ENCODE measurements around the gene MAMLD1.
A peak's percentile ranks its signal among the peaks of the same experiment; 100 is the strongest.

The MAMLD1 gene

DNA sequence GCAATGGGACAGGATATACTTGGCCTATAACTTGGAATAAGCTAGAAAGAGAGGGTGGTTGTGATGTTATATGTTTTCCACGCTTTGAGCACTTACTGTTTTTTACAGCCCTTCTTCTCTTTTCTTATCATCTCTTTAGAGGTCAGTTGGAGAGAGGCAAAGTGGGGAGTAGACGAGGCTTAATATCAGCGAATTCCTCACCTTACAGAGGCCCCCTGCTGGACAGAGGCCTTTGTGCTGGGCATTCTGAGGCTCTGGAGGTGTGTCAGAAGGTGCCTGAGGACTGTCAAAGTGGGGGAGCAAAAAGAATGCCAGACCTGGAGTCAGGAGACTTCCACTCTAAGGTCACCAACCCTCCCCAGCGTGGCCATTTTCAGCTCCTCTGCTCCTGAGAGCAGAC lies 42.5 kb downstream of the MAMLD1 start:
- FAIRE-seq (no peak), DNase-seq (ENCODE audit: low spot score) (no peak)

DNA sequence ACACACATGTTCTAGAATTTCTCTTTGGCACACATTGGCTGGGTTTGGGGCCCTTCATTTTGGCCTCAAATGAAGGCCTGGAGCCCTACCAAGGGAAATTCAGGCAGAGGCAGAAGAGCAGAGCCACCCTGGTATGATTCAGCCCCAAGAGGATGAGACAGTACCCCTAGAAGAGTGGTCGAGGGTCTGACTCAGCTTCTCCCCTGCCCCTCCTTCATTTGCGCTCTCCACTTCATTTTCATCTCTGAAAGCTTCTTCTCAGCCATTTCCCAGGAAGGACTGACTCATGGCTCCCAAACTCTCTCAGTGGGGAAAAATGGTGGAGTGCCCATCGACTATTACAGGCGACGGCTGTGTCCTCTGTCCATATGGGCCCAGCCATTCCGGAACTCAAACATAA lies 43.5 kb downstream of the MAMLD1 start:
- FAIRE-seq (no peak), DNase-seq (ENCODE audit: low spot score) (no peak)

DNA sequence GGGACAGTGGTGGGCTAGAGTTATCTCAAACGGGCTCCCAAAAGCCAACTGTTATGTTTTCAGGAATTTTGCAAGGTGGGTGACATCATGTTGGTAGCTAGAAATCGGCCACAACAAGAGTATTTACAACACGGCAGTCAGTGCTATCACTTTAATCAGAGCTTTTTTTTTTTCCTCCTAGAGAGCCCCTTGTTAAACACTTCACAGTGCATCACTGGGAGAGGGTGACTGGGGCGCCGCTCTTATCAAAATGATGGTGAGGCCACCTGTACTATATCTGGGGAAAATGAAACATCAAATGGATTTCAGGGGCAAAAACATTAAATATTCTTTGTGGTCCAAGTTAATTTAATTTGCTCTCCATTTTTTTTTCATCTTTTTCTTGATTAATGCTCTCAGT lies 44.9 kb downstream of the MAMLD1 start:
- FAIRE-seq = no peak

DNA sequence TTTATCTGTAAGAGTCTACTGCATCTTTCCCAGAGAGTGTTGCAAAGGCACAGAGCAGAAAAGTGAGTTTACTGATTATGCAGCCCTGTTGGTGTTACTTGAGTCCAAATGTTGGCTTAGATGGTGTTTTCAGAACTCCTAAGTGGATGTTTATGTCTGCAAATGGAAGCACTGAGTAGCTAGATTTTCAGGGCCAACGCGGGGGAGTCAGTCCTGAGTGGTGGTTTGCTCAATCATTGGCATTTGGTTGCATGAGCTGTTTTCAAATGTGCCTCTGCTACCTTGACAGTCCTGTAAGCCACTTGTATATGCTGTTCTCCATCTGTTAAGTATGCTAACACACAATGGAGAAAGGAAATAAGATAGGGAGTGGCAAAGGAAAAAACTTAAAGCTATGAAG lies 45.4 kb downstream of the MAMLD1 start:
- DNase-seq (ENCODE audit: low spot score) (no peak), FAIRE-seq (no peak)

More for the DNA sequence above, 44.9 kb downstream of the MAMLD1 start:
- DNase-seq (ENCODE audit: low spot score) = no peak

DNA sequence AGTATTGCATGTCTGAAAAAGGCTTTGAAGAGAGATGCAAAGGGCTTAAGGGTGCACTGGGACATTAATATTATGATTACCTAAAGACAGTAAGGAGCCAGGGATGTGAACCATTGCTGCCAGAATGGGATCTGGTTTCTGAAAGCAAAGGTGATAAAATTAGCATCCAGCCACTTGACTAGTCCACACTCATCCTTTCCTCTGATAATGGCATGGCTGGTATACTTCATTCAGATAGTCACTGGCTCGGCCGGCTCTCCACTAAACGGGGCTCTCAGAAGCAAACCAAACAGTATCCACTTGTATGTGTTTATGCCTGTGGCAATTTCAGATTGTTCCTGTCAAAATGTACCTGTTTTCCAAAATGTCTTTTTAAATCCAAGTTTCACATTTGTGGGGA lies 46.4 kb downstream of the MAMLD1 start:
- DNase-seq (ENCODE audit: low spot score) = no peak
- FAIRE-seq = no peak

DNA sequence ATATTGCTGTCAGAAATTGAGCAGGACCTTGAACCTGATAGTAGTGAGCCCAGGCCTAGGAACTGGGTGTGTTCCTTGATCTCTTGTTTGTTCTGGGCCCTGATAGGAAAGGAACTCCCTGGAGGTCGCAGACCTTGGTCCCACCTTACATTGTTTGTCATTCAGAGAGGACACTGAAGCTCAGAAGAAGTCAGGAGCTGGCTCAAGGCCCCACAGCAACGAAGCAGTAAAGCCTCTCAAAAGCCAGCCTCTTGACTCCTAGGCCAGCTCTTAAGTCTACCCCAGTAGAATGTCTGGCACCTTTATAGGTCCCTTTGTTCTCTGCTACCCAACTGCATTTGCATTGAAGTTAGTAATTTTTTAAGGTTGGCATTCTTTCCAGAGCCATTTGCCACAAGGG lies 46.8 kb downstream of the MAMLD1 start:
- FAIRE-seq (no peak), DNase-seq (ENCODE audit: low spot score) (no peak)

DNA sequence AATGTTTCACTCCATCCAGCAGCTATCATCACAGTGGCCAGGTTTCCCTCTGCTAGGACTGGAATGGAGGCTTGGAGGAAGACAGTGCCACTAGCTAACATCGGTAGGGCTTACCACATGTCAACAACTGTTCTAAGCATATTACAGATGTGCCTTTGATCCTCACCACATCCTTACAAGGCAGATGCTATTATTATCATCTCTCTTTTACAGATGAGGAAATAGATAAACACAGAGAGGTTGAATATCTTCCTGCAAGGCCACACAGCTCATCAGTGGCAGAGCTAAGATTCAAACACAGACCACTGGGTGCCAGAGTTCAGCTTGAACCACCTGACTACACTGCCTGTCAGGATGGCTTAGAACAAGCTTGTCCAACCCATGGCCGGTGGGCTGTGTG lies 47.4 kb downstream of the MAMLD1 start:
- FAIRE-seq = no peak

DNA sequence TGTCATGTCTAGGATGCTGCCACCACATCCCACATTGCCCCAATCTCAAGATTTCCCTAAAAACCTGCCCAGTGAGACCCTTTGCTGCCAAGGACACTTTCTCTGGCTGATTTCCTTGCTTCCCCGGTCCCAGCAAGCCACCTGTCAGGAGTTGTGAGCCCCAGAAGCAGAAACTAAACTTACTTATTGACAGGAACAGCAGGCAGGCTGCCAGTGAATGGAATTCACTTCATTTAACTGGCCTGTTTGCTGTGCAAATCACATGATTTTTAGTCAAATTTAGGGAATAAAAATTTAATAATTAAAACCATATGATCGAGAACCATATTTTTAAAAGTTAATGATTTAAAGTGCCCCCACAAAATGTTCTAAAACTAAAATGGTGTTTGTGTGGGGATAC lies 48.5 kb downstream of the MAMLD1 start:
- no peak for FAIRE-seq
- no peak for DNase-seq (ENCODE audit: low spot score)

More for the DNA sequence above, 47.4 kb downstream of the MAMLD1 start:
- DNase-seq (ENCODE audit: low spot score) = no peak

DNA sequence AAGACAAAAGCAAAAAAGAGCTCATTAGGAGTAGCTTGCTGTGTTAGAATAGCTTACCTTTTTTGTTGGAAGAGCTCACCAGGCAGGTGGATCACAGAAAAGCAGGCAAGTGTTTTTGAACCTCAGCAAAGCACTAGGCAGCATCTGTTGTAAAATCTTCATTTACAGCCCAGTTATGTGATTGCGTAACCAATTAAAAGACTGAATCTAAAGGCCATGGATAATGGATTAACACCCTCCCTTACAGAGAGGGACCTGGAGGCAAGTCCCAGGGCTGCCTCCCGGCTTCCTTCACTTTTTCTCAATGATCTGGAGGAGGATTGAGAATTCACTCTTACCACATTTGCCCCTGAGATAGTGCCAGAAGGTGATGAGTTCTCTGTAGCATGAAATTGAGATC lies 51.1 kb downstream of the MAMLD1 start:
- no peak for FAIRE-seq
- DNase-seq (ENCODE audit: low spot score) = no peak

DNA sequence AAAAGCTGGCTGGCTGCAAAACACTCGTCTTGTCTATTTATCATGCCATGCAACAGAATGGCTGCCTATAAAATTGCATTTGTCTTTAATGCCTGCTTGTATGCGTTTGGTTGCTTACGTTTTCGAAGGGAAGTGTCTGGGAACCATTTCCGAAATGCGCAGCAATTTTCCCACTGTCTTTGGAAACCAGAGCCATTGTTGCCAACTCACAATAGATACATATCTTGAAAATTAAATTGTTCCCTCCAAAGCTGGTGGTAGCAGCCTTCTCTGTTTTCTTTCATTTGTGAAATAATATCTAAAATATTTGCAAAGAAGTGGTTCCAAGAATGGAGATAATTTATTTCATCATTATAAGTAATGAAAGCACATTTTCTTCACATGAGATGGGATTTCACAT lies 53.4 kb downstream of the MAMLD1 start:
- DNase-seq (ENCODE audit: low spot score) = no peak
- FAIRE-seq = no peak

DNA sequence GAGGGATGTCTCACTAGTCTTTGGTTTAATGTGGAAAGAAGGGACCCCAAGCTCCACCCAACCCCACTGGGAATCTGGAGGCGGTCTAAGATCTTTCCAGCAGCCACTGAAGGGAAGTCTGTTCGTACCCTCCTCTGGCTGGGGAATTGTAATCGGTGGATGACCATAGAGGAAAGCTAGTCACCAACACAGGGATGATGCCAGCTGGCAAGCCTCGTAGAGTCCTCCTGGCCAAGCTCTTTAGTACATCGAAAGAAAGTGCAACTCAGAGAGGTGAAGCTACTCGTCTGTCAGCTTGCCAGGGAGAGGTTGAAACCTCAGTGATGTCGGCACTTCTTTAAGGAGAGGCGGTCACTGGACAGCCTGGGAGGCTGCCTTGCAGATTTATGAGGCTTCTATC lies 58.7 kb downstream of the MAMLD1 start:
- no peak for FAIRE-seq
- no peak for DNase-seq (ENCODE audit: low spot score)

DNA sequence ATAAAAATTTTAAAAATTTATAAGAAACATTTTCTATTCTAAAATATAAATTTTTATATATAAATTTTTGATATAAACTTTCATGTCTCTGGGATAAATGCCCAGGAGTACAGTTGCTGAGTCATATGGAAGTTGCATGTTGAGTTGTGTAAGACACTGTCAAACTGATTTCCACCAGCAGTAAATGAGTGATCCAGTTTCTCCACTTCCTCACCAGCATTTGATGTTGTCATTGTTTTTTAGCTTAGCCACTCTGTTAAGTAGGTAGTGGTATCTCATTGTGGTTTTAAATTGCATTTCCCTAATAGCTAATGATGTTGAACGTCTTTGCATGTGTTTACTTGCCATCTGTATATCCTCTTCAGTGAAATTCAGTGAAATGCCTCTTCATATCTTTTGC lies 66.5 kb downstream of the MAMLD1 start:
- DNase-seq (ENCODE audit: low spot score) (peak; percentile 39), FAIRE-seq (peak; percentile 81)

DNA sequence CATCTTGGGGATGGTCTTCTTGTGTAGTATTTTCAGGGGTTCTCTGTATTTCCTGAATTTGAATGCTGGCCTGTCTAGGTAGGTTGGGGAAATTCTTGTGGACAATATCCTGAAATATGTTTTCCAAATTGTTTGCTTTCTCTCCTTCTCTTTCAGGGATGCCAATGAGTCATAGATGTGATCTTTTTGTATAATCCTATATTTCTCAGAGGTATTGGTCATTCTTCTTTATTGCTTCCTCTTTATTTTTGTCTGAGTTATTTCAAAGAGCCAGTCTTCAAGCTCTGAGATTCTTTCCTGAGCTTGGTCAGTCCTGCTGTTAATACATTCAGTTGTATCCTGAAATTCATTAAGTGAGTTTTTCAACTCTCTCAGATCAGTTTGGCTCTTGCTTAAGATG lies 73.1 kb downstream of the MAMLD1 start:
- DNase-seq (ENCODE audit: low spot score) (no peak), FAIRE-seq (no peak)

DNA sequence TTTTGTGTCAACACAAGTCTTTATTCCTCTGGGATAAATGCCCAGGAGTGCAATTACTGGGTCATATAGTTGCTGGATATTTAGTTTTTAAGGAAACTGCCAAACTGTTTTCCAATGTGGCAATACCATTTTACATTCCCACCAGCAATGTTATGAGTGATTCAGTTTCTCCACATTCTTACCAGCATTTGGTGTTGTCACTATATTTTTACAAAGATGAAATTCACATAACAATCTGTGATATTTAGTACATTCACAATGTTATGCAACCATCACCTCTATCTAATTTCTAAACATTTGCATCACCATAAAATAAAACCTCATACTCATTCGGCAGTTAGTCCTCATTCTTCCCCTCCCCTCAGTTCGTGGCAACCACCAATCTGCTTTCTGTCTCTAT lies 75.0 kb downstream of the MAMLD1 start:
- FAIRE-seq = no peak
- no peak for DNase-seq (ENCODE audit: low spot score)

DNA sequence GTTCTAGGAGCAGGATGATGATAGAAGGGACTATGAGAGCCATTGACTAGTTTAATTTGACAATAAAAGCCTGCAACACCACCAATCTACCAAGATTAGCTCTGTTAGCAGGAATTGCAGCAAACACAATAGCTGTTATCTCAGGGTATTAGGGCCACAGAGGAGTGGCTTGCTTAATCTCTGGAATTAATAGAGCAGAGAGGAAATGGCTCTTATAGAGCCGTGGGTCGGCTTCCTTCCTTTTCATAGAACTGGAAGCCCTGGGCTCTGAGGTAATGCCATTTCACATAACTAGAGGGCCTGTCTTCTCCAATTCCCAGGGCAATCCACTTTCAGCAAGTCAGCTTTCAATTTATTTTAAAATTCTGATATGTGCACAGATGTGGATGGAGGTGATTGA lies 83.0 kb downstream of the MAMLD1 start:
- FAIRE-seq (no peak), DNase-seq (ENCODE audit: low spot score) (no peak)

DNA sequence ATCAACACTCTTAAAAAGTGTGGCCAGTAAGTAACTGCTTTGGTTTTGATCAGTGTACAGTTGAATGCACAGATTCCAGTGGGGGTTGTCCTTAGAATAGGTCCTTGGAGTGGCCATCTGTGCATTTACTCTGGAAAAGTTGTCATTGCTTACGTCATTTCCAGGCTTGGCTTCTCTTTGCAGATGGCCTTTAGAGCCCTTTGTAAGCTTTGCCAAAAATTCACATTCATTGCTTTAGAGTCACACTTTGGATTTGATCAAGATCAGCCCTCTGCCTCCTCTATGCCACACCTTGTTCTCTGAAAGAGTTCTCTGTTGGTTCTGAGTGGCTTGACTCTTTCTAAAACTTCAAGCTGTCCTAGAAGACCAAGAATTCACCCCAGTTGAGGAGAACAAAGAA lies 83.9 kb downstream of the MAMLD1 start:
- FAIRE-seq (no peak), DNase-seq (ENCODE audit: low spot score) (no peak)

DNA sequence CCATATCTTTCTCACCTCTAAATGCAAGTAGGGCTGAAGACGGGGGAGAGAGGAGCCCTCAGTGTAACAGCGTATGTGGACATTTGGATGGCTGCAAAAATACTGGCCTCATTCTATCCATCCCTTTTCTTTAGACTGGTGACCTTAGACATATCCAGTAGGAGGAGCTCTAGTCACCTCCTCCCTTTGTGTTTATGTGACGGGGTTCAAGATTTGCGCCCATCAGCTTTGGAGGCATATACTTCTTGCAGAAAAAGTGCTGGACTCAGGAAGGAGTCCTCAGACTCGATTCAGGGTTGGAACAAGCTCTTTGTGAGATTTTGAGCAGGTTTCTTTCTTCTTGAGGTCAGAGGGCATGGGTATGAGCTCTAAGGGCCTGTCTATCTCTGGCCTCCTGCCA lies 86.2 kb downstream of the MAMLD1 start:
- DNase-seq (ENCODE audit: low spot score) = no peak
- FAIRE-seq = no peak

DNA sequence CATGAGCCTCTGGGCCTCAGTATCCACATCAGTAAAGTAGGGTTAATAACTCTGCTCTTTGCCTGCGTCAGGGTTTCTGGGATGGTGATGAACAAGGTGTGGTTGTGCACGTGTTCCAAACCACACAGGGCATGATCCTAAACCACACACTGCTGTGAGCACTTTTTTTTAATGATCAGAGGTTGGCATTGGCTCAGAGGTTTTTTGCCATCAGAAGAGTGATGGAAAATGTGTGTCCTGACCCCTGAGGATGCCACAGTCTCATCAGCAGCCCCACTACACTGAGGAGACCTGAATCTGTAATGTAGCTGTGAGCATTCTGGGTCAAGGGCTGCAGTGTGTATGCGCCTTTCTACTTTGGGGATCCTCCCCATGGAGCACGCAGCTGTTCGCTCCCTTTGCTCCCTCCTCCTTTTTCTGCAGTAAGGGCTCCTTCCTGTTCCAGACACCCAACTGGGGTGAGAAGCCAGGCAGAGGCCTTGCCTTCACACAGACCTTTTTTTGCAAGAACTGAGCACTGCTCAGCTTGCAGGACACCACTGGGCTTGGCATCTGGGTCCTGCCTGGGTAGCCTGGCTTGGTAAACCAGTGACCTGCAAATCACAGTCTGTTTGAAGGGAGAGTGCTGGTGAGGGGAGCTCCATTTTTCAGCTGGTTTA lies 87.5 kb downstream of the MAMLD1 start:
- no peak for FAIRE-seq

DNA sequence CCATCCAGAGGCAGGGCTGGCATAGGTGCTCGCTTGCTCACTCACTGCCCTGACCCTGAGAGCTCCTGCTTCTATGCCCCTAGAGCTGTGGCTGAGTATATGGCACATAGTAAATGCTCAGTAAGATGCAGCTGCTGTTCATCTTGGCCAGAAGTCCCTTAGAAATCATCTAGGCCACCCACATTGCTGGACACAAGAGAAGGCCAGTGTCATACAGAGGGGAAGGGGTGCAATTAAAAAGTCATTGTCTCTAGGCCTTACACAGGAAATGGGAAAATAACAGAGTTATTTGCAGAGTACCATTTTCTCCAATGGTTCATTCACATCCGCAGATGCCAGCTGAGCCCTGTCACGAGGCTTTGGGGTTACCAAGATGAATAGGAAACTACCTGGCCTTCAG lies 88.8 kb downstream of the MAMLD1 start:
- DNase-seq (ENCODE audit: low spot score) (no peak), FAIRE-seq (no peak)

More for the DNA sequence above, 87.5 kb downstream of the MAMLD1 start:
- no peak for DNase-seq (ENCODE audit: low spot score)

DNA sequence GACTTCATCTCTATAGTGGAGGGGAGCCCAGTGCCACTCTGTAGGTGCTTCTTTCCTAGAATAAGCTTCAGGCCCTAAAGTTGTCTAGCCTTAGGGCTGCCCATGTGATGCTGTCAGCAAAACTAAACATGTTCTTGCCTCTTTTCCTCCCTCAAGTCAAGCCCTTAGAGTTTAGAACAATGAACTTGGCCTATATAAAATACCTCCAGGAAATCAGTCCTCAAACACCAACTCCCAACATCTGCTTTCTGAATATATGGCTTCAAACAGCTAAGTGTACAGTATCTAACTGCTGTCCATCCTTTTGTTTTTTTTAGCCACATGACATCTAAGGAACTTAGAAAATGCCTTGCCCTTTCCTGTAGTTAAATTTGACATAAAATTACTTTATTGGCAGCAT lies 91.0 kb downstream of the MAMLD1 start:
- DNase-seq (ENCODE audit: low spot score) (no peak), FAIRE-seq (no peak)

DNA sequence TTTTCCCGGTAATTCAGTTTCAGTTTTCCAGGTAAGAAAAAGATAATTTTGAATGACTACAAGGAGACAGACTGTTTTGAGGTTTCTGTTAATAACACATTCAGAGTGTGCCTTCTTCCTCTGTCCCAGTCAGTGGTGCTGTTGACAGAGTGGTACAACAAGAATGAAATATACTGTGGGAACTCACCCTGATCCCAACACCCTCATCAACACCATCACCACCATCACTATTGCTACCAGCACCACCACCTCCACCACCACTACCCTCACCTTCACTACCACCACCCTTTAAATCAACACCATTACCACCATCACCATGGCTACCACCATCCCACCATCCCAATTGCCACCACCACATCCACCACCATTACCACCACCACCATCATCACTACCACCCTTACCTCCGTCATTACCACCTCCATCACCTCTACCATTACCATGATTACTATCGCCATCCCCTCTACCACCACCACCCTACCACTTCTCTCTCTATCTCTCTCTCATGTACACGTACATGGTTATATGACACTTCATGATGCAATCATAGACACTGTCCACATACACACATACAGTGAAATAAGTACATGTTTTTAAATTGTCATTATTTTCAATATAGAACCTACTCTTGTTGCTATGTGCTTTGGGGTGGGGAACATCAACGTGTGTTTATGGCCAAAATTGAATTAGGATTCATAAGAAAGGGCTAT lies 91.5 kb downstream of the MAMLD1 start:
- DNase-seq (ENCODE audit: low spot score) = no peak
- no peak for FAIRE-seq

DNA sequence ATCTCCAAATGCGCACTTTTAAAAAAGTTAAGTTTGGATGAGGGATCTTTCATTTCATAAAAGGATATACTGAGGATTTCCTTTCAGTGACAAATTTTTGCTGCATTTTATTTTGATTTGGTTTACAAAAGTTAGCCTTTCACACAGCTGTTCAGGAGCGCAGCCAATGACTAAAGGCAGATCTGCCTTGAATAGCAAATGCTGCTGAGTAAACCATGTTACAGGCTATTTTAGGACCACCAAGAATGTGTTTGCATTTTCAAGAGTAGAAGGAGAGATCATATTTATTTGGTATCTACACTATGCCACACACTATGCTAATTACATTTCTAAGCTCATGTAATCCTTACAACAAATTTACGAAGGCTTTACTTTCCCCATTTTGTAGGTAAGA lies 92.1 kb downstream of the MAMLD1 start:
- FAIRE-seq (no peak), DNase-seq (ENCODE audit: low spot score) (no peak)

DNA sequence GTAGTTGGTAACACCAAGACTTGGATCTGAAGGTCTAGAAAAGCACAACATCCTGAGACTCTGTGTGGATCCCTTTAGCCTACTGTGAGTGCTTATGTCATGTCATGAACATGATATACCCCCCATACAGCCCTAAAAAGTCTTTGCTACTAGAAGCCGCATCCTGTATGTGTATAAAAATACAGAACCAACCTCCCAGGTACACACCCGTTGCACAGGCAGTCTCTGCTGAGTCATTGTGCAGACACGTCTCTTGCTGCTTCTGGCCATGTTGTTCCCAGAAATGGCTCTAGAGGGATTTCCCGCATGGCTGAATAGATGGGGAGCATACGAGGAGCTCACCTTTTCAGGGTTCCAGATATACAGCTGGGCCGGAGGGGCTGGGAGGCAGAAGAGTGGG lies 93.3 kb downstream of the MAMLD1 start:
- DNase-seq (ENCODE audit: low spot score) (no peak), FAIRE-seq (no peak)
